CMK (cell line): ENCODE measurements around the gene FMNL1.

Experiments
- DNase-seq: peaks from one replicate; pipeline ENCODE4 v3.0.0-alpha.2; 2010; ENCODE audit warnings: low read depth

FMNL1 gene

DNA sequence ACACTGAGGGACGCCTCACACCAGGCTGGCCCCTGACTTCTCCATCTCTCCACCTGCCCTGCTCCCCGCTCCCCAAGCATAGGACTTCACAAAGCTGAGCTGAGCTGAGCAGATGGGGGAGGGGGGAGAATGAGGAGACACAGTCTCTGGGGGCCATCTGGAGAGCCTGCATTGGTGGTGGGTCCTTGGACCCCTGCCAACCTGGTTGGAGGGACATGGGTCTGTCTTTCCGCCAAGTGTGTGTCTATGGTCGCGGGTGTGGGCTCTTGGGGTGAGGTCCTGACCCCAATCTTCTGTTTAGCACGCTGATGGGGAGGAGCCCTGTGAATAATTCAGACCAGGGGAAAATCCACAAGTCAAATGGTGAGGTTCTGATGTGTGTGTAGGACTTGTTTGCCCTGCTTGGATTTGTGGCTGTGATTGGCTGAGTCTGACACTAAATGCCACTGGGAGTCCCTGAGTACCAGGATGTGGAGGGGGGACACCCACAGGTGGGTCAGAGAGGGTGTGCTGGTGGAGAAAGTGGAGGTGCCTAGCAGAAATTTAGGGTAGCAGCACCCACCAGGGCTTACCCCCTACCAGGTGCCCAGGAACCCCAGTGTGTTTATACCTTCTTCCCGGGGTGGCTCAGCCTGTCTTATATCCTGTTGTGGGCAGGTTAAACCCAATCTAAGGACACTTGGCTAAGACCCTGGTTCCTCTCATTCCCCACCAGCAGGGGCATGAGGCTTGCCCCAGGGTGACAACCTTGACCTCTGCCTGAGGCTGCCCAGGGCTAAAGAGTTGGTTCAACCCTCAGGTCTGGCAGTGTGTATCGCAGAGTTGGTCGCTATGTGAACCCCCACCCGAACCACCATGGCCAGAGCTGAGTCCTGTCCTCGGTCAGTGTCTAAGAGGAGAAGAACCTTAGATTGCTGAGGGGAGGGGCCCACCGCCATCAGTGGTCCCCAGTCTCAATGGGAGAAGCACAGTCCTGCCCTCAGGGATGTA, 2.1 kb downstream of the FMNL1 start:
- no peak for DNase-seq

GRCh38 chr17:45224671-45225050, 3.0 kb downstream of the FMNL1 start:
- DNase-seq, result no peak

GRCh38 chr17:45225051-45225700, 3.5 kb downstream of the FMNL1 start:
- no peak for DNase-seq

DNA sequence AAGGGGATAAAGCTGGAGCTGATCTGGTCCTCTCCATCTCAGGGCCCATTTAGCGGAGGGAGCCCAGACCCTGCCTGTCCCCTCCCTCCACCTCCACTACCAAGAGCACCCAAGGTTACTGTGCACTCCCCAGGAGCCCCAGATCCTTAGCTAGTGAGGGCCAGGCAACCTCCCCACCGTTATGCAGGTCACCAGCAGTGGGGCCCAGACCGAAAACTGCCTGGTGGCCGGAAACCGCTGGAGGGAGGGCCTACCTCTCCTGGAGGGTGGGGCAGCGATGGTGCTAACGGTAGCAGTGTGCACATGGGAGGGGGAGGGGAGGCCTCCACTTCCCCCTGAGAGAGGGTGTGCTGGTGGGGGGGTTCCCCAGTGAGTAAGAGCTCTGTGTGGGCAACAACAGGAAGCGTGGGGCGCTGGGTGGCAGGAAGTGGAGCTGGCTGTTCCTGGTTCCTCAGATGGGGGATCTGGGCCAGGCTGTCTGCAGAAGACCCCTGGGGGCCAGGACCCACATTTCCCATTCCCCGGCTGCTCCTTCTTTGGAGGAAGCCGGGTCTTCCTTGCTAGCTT, 4.4 kb downstream of the FMNL1 start:
- peak; percentile 98 for DNase-seq

- no peak for DNase-seq
Observed at GRCh38 chr17:45226576-45226975, 4.9 kb downstream of the FMNL1 start.

DNA sequence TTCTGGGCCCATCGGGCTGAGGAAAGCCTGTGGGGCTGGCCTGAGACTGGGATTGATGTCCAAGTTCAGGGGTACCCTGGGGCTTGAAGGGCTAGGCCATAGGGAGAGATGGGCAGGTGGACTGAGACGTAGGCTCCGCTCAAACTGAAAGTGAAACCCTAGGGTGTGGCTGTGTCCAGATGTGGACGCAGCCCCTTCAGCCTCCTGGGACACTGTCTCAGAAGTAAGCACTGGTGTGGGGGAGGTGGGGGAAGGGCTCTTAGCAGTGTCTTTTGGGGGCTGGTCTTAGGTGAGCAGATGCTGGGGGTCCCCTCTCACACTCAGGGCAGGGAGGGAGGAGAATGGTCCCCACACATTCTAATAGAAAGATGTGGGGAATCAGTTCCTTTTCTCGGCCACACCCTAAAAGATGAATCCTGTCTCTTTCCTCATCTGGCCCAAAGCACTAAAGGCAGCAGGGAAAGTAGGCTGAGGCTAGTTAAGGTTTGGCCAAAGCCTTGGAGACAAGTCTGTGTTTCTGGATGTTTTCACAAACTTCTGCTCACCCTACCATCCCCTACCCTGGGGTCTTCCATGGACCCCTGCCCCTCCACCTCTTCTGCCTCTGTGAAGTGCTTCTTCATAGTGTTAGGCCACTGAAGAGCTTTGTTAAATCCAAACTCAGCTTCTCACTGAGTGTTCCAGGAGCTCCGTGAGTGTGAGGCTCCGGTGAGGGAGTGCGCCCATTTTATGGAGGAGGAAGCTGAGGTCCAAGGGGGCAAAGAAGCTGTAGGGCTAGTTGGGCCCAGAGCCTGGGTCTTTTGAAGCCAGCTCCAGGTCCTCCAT, 5.6 kb downstream of the FMNL1 start:
- no peak for DNase-seq

DNA sequence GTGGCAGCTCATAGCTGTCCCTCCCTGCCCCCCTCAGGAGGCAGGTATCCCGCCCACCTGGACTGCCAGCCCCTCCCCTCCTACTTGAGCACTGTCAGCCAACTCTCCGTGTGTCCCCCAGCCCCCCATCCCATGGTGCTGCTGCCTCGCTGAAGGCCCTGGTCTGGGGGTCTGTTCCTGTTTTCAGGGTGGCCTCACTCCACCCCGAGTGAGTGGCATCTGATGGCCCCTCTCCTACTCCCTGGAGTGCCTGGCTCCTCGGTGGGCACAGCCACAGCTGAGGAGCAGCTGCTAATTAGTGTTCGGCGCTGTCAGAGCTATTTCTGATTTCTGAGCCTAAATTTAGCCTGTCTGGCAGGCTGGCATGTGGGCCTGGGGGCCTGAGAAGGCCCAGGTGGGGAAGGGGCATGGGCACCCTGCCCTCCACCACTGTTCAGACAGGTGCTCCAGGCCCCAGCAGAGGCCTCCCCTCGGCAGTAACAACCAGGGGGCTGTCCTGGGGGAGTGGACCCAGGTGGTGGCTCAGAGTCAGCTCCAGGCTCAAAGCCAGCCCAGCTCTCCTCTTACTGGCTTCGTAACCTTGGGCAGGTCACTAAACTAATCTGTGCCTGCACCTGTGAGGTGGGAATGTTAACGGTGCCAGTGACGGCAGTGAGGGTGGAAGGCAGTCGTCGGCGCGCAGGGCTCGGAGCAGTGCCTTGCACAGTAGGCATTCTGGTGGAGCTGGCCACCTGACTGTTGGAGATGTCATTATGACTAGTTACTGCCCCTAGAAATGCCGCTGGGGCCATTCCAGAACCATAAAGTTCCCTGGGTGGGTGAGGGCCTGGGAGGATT, 6.5 kb downstream of the FMNL1 start:
- DNase-seq, result no peak

DNA sequence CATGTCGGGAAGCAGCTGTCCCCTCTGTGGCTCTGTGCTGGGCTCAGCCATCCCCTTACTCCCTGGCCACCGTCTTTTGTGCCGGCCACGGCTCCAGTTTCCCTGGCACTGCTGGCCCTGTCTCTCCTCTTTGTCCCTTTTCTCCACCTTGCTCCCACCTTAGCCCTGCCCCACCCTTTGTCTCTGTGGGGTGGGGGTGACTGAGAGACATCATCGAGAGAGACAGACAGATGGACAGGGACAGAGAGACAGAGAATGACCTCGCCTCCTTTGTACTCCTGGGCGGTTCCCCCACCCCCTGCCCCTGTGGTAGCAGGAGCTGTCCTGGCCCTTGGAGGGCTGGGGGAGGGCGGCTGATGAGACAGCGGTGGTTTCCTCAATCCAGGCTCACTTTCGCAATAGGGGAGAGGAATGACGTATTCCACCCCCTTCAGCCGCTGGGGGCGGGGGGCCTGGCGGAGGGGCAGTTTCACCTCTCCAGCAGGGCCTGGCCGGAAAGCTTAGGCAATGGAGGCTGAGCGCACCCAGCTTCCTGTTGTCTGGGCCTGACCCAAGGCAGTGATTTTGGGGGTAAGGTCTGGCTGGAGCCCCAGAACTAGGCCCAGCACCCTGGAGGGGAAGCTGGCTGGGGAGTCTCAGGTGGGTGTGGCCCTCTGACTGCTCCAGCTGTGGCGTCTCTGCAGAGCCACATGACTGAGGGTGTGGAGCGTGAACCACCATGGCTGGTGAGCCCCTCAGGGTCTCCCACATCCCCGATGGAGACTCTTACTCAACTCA, 7.3 kb downstream of the FMNL1 start:
- no peak for DNase-seq

GRCh38 chr17:45229681-45230409, 8.2 kb downstream of the FMNL1 start:
- DNase-seq, result no peak

GRCh38 chr17:45230410-45230786, 8.7 kb downstream of the FMNL1 start:
- no peak for DNase-seq

- no peak for DNase-seq
Observed at GRCh38 chr17:45230787-45231480, 9.2 kb downstream of the FMNL1 start.

DNA sequence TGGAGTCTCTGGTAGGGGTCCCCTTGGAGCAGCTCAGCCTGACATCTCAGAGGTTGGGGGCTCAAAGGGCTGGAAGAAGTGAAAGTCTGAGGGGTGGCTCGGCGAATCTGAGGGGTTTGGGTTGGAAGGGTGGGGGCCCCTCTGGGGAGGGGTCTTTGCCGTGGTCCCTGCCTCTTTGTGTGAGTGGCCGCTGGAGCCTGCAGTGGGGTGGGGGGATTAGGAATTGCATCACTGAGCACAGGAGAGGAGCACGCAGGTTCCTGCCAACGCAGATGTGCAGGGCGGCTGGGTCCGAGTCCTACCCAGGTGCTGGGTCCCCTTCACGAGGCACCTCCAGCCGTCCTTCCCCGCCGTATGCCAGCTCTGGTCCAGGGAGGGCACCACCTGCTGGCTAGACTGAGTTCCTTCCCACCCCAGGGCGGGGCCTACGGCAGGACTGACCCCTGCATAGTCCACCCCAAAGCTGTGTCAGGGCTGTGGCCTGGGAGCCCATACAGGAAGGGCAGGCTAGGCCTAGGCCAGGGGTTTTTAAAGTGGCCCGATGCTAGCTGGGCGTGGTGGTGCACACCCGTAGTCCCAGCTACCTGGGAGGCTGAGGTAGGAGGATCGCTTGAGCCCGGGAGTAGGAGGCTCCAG, 9.9 kb downstream of the FMNL1 start:
- no peak for DNase-seq

- DNase-seq, result no peak
Observed at GRCh38 chr17:45232514-45233422, 11.1 kb downstream of the FMNL1 start.

DNA sequence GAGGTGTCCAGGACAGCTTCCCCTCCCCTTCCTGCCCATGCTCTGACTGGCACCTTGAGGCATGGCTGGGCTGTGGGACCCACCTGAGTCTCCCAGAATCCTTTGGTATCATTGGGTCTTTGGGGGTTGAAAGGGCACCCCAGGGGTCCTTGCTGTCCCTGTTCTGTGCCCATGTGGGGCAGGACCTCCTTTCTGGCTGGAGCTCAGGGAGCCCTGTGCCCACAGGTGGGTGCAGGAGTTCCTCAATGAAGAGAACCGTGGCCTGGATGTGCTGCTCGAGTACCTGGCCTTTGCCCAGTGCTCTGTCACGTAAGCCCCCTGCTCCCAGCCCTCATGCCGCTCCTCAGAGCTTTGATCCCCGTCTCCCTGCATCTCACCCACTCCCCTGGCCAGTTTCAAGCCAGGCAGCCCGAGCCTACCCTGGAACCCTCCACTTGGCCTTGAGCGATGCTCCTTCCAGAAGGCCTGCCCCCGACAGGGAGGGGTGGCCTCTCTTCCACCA, 11.8 kb downstream of the FMNL1 start:
- no peak for DNase-seq

DNA sequence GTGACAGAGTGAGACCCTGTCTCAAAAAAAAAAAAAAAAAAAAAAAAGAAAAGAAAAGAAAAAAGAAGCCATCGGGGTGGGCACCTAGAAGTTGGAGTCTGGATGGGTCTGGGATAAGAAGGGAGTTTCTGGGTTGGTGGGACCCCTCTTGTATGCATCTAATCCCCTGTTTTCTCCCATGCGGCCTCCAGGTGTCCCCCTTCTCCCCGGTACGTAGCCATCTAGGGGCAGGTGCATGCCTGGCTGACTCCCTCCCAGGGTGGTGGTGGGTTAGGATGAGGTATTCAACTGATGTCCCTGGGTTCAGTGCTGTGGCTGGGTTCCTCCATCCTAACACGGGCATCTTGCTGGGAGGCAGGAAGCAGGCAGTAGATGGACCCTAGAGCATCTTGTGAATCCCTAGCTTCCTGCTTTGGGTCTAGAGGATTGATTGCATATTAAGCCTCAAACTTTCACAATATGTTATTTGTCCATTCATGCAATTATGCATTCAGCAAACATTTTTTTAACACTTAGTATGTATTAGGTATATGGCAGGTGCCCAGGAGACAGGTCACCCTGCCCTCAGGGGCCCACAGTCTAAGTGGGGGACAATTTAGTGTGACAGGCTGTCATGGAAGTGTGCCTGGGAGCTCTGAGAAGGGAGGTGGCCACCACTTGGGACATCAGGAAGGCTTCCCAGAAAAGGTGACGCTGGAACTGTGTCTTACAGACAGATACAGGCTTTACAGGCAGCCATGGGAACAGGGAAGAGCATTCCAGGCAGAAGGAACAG, 13.1 kb downstream of the FMNL1 start:
- no peak for DNase-seq

- DNase-seq, result no peak
Observed at GRCh38 chr17:45235416-45236281, 14.0 kb downstream of the FMNL1 start.
